Keratinocyte (primary cell): ENCODE results near the gene SCT. TPM values are rescaled to one million over a fixed set of nuclear protein-coding genes. Genes with fewer than 3 reads are reported as not detected.

Source experiments
- DNase-seq: peaks from one replicate; pipeline ENCODE4 v3.0.0-alpha.2; 2011; ENCODE audit warnings: low read depth, missing footprints, low spot score
- FAIRE-seq: peaks from 2 replicates; lab custom pipeline; 2011; peaks lifted over from hg19 to GRCh38; lab: Jason Lieb, UNC
- H2AFZ ChIP-seq: 2 replicates; pipeline ENCODE4 v1.6.0; 2012; ENCODE audit warnings: low read length, control low read depth, inconsistent platforms; ENCODE audit not compliant: control insufficient read depth
- H3K27ac ChIP-seq: 2 replicates; pipeline ENCODE4 v1.5.1; 2011; ENCODE audit warnings: low read length; ENCODE audit not compliant: control insufficient read depth, insufficient read depth
- H3K27me3 ChIP-seq: 3 replicates; pipeline ENCODE4 v1.6.0; 2011; ENCODE audit warnings: low read length; ENCODE audit not compliant: control insufficient read depth, insufficient read depth; ENCODE audit errors: extremely low read depth
- H3K36me3 ChIP-seq, 2 experiments: 2 replicates in 1 of 2; 3 replicates in 1 of 2; pipeline ENCODE4 v1.5.1; 2011; ENCODE audit warnings: low read length in 2 of 2, mild to moderate bottlenecking in 1 of 2; ENCODE audit not compliant: control insufficient read depth in 2 of 2, insufficient read depth in 2 of 2; ENCODE audit errors: extremely low read depth in 1 of 2
- H3K4me1 ChIP-seq: 3 replicates; pipeline ENCODE4 v1.5.1; 2011; ENCODE audit warnings: low read length; ENCODE audit not compliant: control insufficient read depth, insufficient read depth; ENCODE audit errors: extremely low read depth
- H3K4me2 ChIP-seq: 3 replicates; pipeline ENCODE4 v1.6.0; 2011; ENCODE audit warnings: low read depth, low read length; ENCODE audit not compliant: control insufficient read depth, insufficient read depth; ENCODE audit errors: extremely low read depth
- H3K4me3 ChIP-seq, 3 experiments: fragments of 200-600 bp in 1 of 3; sonication (generic) in 1 of 3; 2 replicates in 2 of 3; 3 replicates in 1 of 3; pipeline ENCODE4 v1.5.1; 2011 to 2016; ENCODE audit warnings: low read length in 3 of 3, mild to moderate bottlenecking in 3 of 3, control low read depth in 2 of 3, inconsistent platforms in 1 of 3, low read depth in 1 of 3, mixed read lengths in 1 of 3, mixed run types in 1 of 3, moderate library complexity in 1 of 3; ENCODE audit not compliant: control insufficient read depth in 2 of 3, insufficient read depth in 2 of 3; ENCODE audit errors: extremely low read depth in 1 of 3
- H3K79me2 ChIP-seq: 2 replicates; pipeline ENCODE4 v1.6.0; 2012; ENCODE audit warnings: low read length; ENCODE audit not compliant: control insufficient read depth, insufficient read depth
- H3K9ac ChIP-seq: 3 replicates; pipeline ENCODE4 v1.6.0; 2011; ENCODE audit warnings: low read length; ENCODE audit not compliant: control insufficient read depth, insufficient read depth; ENCODE audit errors: extremely low read depth
- H3K9me1 ChIP-seq: 3 replicates; pipeline ENCODE4 v1.6.0; 2011; ENCODE audit warnings: low read length; ENCODE audit not compliant: control insufficient read depth, insufficient read depth; ENCODE audit errors: extremely low read depth
- H3K9me3 ChIP-seq: 2 replicates; pipeline ENCODE4 v1.5.1; 2012; ENCODE audit warnings: low read depth, low read length; ENCODE audit not compliant: control insufficient read depth
- H4K20me1 ChIP-seq: 3 replicates; pipeline ENCODE4 v1.6.0; 2011; ENCODE audit warnings: low read length; ENCODE audit not compliant: control insufficient read depth, insufficient read depth; ENCODE audit errors: extremely low read depth
- EZH2 ChIP-seq: IDR thresholded peaks from one replicate; pipeline ENCODE4 v1.6.1; 2012; ENCODE audit warnings: inconsistent platforms, mild to moderate bottlenecking, low read length, moderate library complexity
- dilution Hi-C: fragments of 300-500 bp; cut with MboI; formaldehyde crosslinking; loops from one replicate; pipeline ENCODE4 v1.7.0; 2020; ENCODE audit warnings: low sequenced_read_pairs; ENCODE audit not compliant: extremely low pct_ligation_motif_present
- polyA plus RNA-seq, 5 experiments: library from polyadenylated mRNA; depleted of rRNA in 3 of 5; stranded (reverse) in 3 of 5; stranded (forward) in 1 of 5; unstranded in 1 of 5; fragments of >200 nt; gene quantifications; 1 replicate in 1 of 5; 2 replicates in 3 of 5; 3 replicates in 1 of 5; pipeline versions ENCODE4 v1.2.1 to v1.2.3, GENCODE V29; 2011 to 2012; ENCODE audit warnings: missing spikeins in 2 of 5, low read depth in 1 of 5, low replicate concordance in 1 of 5
- TF ChIP-seq, protein P1 (sequence below), 3 experiments: IDR thresholded peaks in 1 of 3; conservative IDR thresholded peaks in 1 of 3; optimal IDR thresholded peaks in 1 of 3; 2 replicates in 2 of 3; 3 replicates in 1 of 3; pipeline versions ENCODE3 to v1.5.1; 2011; ENCODE audit warnings: low read length in 3 of 3, mild to moderate bottlenecking in 3 of 3, moderate library complexity in 2 of 3, control low read depth in 1 of 3, inconsistent platforms in 1 of 3; ENCODE audit not compliant: insufficient read depth in 2 of 3; ENCODE audit errors: extremely low read depth in 1 of 3

SCT gene
- polyA plus RNA-seq, 1 donor (not counting 4 experiments of a cell fraction or from before 2014, with no cell fraction given): not detected

DNA sequence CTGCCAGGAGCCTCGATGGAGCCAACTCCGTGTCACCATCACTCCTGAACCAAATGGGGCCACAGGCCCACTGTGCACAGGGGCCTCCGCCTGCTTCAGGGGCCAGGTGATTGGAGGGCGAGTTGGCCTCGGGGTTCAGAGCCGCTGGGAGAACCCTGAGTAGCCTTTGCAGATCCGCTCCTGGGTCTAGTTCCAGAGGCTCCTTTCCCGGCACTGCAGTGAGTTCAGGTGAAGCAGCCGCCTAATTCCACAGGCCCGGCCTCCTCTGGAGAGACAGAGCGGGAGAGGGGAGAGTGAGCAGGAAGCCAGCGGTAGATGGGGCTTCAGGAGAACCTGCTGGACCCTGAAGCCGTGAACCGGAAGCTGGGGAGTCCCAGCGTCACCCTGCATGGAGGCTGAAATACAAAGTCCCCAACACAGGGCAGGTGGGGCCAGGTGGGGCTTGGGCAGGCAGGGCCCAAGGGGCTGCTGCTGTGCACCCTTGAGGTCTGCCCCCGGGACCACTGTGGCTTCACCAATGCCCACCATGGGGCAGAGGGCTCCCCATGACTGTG, 32.6 kb upstream of the SCT start:
- H3K4me2 ChIP-seq: no peak overlapping the region
- peaks cover 7% of the 10 kb centered on the region for H3K4me1 ChIP-seq
- no peaks in the 10 kb centered on the region for H3K9me1 ChIP-seq
- no peak overlapping the region for H3K9ac ChIP-seq
- DNase-seq (no peak), FAIRE-seq (no peak)
- dilution Hi-C loops: no loop called here
- no peak overlapping the region for H2AFZ ChIP-seq
- no peaks in the 10 kb centered on the region for H3K9me3 ChIP-seq
- peaks cover 2% of the 10 kb centered on the region for H3K79me2 ChIP-seq
- no peaks in the 10 kb centered on the region for H4K20me1 ChIP-seq
- TF ChIP-seq, protein P1, sequence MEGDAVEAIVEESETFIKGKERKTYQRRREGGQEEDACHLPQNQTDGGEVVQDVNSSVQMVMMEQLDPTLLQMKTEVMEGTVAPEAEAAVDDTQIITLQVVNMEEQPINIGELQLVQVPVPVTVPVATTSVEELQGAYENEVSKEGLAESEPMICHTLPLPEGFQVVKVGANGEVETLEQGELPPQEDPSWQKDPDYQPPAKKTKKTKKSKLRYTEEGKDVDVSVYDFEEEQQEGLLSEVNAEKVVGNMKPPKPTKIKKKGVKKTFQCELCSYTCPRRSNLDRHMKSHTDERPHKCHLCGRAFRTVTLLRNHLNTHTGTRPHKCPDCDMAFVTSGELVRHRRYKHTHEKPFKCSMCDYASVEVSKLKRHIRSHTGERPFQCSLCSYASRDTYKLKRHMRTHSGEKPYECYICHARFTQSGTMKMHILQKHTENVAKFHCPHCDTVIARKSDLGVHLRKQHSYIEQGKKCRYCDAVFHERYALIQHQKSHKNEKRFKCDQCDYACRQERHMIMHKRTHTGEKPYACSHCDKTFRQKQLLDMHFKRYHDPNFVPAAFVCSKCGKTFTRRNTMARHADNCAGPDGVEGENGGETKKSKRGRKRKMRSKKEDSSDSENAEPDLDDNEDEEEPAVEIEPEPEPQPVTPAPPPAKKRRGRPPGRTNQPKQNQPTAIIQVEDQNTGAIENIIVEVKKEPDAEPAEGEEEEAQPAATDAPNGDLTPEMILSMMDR (optimal IDR thresholded peaks at IDR 0.05 in 1 of 3, IDR thresholded peaks at IDR 0.05 in 1 of 3, conservative IDR thresholded peaks at IDR 0.05 in 1 of 3; ENCODE audit: extremely low read depth in 1 of 3, insufficient read depth in 2 of 3, low read length in 3 of 3): no peak
- TF ChIP-seq EZH2: no peak
- H3K4me3 ChIP-seq: no peak overlapping the region
- H3K27ac ChIP-seq: no peak overlapping the region
- H3K27me3 ChIP-seq: no peaks in the 10 kb centered on the region
- peaks cover 8 to 9% of the 10 kb centered on the region in 2 experiments for H3K36me3 ChIP-seq

DNA sequence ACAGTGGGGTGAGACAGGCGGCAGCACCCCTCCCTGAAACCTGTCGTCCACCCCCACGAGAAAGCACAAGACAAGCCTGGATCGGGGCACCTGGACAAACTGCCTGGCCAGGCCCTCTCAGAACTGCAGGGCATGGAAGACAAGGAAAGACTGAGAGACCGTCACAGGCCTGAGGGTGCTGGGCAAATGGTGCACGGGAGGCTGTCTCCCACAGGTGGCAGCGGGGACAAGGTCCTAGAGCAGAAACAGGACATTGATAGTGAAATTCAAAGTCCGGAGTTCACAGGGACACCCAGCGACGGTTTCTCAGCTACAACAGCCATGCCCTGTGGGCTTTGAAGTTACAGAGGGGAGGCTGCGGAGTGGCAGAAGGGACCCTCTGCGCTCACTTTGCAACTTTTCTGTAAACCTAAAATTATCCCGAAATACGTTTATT, 30.7 kb upstream of the SCT start:
- Histone ChIP-seq H3K9ac (no peak overlapping the region), H2AFZ (no peak overlapping the region), H4K20me1 (no peaks in the 10 kb centered on the region), H3K27ac (no peak overlapping the region), H3K27me3 (no peaks in the 10 kb centered on the region), H3K4me1 (peaks cover 7% of the 10 kb centered on the region), H3K36me3 (peaks cover 5% of the 10 kb centered on the region in 2 experiments), H3K79me2 (peaks cover 2% of the 10 kb centered on the region), H3K4me2 (no peak overlapping the region), H3K9me3 (no peaks in the 10 kb centered on the region), H3K4me3 (no peak overlapping the region), H3K9me1 (no peaks in the 10 kb centered on the region)
- DNase-seq (no peak), FAIRE-seq (no peak)
- dilution Hi-C loops: no loop called here
- no peak for TF ChIP-seq EZH2
- TF ChIP-seq, protein P1 (optimal IDR thresholded peaks at IDR 0.05 in 1 of 3, IDR thresholded peaks at IDR 0.05 in 1 of 3, conservative IDR thresholded peaks at IDR 0.05 in 1 of 3; ENCODE audit: extremely low read depth in 1 of 3, insufficient read depth in 2 of 3, low read length in 3 of 3): no peak
